M059J (cell line): ENCODE measurements around the gene NUAK2. TPM values are rescaled to one million over a fixed set of nuclear protein-coding genes. Genes with fewer than 3 reads are reported as not detected.
A peak's percentile ranks its signal among the peaks of the same experiment; 100 is the strongest.

Experiments used
- DNase-seq: peaks from one replicate; pipeline ENCODE4 v3.0.0-alpha.2; 2012; ENCODE audit warnings: low read depth
- total RNA-seq: library from RNA; depleted of rRNA; stranded (reverse); fragments of >200 nt; shearing (Covaris generic); gene quantifications from 2 replicates; pipeline ENCODE4 v1.2.3, GENCODE V29; 2014

The NUAK2 gene
- total RNA-seq, 1 experiment from 2014 or later, result 8.4 TPM

GRCh38 chr1:205319081-205320018 is 2.2 kb downstream of the NUAK2 start:
- peak; percentile 89 for DNase-seq

GRCh38 chr1:205318231-205318991 is 3.1 kb downstream of the NUAK2 start:
- DNase-seq, result no peak

- DNase-seq, result peak; percentile 92
These were observed 4.1 kb downstream of the NUAK2 start for GRCh38 chr1:205317311-205317917.

DNA sequence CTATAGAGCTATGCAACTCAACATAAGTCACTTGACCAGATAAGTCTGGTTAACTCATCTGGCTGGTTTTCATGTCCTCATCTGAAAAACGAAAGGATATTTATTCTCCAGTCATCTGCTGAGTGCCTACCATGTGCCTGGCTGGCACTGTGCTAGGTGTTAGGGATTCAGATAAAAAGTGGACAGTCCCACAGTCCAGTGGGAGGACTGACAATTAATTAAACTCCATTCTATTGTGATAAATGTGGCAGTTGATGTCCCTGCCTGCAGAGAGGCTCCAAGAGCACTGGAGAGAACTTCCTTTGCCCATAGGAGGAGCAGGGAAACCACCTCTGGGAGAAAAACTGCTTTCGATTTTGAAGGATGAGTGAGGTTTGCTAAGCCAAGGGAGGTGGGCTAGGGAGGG is 5.4 kb downstream of the NUAK2 start:
- DNase-seq, result peak; percentile 18

- DNase-seq, result no peak
These were observed 6.4 kb downstream of the NUAK2 start for GRCh38 chr1:205315008-205315618.

DNA sequence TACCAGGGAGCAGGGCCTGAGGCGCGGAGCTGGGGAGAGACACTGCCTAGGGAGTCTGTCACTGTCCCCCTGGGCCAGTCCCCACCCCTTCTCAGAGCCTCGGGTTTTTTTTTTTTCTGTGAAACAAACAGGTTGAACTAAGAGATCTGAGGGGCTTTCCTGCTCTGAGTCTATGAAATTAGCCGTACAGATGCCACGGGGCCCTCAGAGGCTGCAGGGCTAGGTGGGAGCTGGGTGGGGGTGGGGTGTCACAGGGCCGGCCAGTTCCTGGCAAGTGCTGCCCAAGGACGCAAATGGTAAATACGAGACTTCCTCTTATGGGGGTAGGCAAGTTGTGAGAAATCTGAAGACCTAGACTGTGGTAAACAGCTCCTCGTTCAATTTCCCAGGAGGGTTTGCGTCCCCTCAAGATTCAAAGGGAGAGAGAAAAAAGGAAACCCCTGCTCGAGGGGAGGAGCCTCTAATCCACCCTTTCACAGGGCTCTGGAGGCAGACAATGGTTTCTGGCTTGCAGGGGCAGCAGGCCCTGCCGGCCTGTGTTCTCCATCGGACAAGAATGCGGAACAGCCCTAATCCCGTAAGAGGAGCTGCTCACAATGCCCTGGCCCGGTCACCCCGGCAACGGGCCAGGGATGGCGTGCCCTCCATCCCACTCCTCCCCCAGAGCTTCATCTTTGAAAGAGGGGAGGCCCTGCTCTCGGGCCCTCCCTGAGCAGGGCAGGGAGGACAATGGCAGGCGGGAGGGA is 7.8 kb downstream of the NUAK2 start:
- peak; percentile 80 for DNase-seq

DNA sequence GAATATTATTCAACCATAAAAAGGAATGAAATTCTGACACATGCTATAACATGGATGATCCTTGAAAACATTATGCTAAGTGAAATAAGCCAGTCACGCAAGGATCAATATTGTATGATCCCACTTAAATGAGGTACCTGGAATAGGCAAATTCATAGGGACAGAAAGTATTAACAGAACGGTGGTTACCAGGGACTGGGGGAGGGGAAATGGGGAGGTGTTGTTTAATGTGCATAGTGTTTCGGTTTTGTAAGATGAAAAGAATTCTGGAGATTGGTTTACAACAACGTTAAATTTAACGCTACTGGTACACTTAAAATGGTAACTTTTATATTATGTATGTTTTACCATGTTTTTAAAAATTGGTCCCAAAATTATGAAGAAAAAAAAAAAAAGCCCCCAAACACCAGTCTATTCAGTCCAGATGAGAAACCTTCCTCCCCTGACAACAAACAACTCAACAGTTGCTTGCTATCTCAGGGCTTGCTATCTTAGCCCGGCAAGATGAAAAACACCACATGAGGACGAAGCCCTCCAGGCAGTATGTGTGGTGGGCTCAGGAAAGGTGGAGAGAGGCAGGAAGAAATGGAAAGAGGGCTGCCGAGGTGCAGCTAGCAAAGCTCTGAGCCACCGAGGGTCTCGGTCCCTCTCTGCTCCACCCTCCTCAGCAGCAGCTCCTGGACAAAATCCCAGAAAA is 8.5 kb downstream of the NUAK2 start:
- DNase-seq, result no peak

- DNase-seq, result no peak
These were observed 10.4 kb downstream of the NUAK2 start for GRCh38 chr1:205310976-205311704.

DNA sequence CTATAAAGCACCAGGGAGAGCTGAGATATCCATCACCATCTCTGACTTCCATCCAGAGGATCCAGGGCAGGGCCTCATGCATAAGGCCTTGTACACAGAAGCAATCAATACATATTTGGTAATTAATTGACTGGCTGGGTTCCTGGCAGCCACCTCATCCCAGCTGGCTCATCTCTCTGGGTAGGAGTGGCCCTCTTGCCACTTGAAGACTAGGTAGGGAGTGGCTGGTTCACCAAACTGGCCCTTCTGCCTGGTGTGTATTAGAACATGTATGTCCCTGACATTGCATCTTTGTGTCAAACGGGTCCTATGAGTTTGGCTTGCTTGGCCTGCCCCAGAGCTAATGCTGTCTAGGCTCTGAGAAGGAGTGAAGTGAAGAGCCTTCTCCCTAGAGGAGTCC is 11.8 kb downstream of the NUAK2 start:
- no peak for DNase-seq

GRCh38 chr1:205306929-205307566 is 14.5 kb downstream of the NUAK2 start:
- DNase-seq, result no peak

DNA sequence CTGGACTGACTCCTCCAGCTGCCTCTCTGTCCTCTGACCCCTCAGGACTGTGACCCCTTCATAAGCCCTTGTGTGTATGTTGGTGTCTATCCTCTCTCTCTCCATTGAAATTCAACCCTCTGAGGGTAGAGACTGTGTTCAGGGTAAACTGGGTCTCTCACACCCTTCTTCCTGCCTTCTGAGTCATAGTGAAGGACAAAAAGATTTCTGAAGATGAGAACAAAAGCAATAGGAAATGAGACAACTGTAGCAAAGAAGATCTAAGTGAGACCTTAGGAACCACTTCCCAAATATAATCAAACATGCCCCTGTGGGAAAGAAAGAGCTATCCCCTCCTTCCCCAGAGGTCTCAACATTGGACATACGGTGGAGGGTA is 16.9 kb downstream of the NUAK2 start:
- DNase-seq, result no peak

- no peak for DNase-seq
These were observed 17.4 kb downstream of the NUAK2 start for GRCh38 chr1:205304046-205304694.

DNA sequence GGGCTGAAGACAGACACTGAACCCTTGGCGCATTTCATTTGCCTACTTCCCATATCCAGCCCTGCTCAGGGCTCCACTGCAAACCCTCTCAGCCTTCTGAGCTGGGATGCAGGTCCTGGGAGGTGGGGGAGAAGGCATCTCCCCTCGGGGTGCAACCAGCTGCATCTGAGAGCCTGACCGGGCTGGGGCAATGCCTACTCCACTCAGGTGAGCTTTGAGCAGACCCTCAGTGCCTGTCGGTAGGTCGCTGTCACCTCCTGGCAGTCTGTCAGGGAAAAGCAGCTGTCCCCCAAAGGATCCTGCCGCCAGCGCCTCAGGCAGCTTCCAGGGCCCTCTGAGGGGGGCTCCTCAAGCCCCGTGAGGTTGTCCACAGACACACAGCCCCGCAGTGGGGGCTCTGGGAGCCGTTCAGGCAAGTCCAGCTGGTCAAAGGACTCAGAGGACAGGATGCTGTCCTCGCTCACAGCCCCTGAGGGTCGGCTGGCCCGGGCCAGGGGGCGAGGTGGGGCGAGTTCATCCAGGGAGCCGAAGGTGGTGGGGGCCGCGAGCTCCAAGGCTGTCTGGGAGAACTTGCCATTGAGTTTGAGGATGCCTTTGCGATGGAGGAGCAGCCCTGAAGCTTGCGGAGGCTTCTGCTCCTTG is 18.2 kb downstream of the NUAK2 start:
- no peak for DNase-seq

DNA sequence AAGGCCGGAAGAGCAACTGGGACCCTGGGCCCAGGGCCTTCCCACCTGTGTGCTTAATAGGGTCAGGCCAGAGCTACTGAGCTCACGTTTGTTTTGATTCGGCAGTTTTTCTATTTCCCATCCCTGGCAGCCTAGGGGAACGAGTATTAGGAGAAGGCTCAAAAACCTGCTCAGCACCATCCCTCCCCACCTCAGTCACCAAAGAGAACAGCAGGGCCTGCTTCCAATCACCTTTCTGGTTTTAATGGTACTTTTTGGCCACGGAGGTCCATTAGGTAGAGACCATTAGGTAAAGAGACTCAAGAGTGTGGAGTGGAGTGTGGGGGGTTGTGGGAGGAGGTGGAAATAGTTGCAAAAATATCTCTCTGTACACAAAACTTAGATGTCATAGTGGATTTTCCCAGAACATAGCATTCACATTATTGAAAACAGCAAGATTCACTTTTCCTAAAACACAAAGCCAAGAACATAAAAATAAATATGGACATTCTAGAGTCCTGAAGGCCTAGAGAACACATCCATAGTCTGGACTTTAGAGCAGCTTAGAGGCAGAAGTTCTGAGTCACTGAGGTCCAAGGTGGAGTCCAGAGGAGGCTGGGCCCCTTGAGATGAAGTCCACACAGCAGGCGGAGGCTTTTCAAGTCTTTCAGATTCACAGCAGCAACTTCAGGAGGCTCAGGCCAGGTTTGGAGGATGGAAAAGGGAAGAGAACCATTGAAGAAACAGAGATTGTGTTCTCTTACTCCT is 19.5 kb downstream of the NUAK2 start:
- DNase-seq, result peak; percentile 59

- peak; percentile 96 for DNase-seq
These were observed 20.2 kb downstream of the NUAK2 start for GRCh38 chr1:205301205-205301821.

DNA sequence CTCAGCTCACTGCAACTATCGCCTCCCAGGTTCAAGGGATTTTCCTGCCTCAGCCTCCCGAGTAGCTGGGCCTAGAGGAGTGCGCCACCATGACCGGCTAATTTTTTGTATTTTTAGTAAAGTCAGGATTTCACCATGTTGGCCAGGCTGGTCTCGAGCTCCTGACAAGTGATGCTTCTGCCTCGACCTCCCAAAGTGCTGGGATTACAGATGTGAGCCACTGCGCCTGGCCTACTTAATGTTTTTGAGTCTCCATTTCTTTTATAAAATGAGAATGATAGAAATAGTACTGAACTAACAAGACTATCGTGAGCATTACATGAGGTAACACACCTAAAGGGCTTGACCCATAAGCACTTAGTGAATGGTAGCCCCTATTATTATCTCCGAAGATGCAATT is 21.4 kb downstream of the NUAK2 start:
- DNase-seq, result no peak
